ENCODE measurements around the gene VMP1.

Gene VMP1

GRCh38 chr17:59711936-59712335 lies 4.5 kb downstream of the VMP1 start:
- DNase-seq (ENCODE audit: low spot score) = no peak

DNA sequence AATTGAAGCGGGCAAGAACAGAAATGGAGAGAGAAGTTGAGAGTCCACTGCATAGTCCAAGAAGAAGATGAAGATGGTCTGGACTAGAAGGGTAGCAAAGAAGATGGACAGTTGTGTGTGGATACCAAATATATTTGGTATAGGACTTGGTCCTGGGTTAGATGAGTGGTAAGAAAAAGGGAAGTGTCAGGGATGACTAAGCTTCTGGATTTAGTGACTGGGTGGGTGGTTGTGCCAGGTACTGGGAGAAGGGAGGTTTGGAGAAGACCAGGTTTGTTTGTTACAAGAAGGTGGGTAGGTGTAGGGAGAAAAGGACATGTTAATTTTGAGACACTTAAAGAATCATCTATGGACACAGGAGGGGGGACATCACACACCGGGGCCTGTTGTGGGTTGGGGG lies 5.4 kb downstream of the VMP1 start:
- no peak for DNase-seq (ENCODE audit: low spot score)

DNA sequence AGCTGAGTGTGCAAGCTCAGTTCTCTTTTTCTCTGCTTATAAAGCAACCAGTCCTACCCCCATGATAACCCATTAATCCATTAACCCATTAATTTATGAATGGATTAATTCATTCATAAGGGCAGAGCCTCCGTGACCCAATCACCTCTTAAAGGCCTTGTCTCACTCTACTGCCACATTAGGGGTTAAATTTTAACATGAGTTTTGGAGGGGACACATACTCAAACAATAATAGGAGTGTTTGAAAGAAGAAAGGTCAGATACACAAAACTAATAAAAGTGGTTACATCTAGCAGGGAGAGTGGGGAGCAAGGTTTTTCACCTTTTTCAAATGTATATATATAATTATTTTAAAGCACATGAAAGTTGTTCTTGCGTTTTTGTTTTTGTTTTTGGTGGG lies 6.8 kb downstream of the VMP1 start:
- no peak for DNase-seq (ENCODE audit: low spot score)

DNA sequence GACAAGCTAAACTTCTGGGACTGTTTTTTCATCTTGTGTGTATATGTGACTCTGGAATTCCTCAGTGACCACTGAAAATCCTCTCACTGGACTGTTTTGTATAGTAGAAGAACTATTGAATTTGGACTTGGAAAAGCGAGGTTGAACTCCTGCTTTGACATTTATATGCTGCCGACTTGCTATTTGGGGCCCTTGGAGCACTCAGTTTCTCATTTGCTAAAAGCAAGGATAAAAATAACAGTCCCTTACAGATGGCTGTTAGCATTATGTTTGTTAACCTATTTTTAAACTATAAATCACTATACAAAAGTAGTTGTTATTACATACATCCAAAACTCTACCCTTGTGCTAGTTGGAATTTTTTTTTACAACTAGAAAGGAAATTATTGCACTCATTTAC lies 9.0 kb downstream of the VMP1 start:
- no peak for DNase-seq (ENCODE audit: low spot score)

- DNase-seq (ENCODE audit: low spot score) = no peak
Observed at GRCh38 chr17:59719526-59719925, 12.1 kb downstream of the VMP1 start.

GRCh38 chr17:59722623-59723022 lies 15.2 kb downstream of the VMP1 start:
- no peak for DNase-seq (ENCODE audit: low spot score)

DNA sequence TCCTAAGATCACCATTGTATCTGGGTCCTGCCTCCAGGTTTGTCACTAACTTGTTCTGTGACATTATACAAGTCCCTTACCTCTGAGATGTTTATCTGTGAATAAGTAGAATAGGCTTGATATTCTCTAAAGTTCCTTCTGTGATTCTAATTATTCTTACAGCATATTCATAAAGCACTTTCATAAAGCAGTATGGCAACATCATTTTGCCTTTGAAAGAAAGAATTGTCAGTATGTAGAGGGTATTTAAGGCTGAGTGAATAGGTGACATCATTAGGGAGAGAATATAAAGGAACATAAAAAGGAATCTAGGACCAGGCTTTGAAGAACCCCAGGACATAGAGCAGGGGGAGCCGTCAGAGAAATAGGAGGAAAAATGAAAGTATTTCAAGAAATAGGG lies 15.6 kb downstream of the VMP1 start:
- DNase-seq (ENCODE audit: low spot score) = no peak

GRCh38 chr17:59723607-59724006 lies 16.2 kb downstream of the VMP1 start:
- no peak for DNase-seq (ENCODE audit: low spot score)

- DNase-seq (ENCODE audit: low spot score) = no peak
Observed at GRCh38 chr17:59725691-59726090, 18.2 kb downstream of the VMP1 start.

- DNase-seq (ENCODE audit: low spot score) = no peak
Observed at GRCh38 chr17:59727817-59728533, 20.5 kb downstream of the VMP1 start.

- DNase-seq (ENCODE audit: low spot score) = no peak
Observed at GRCh38 chr17:59730268-59730834, 22.9 kb downstream of the VMP1 start.

GRCh38 chr17:59733697-59734096 lies 26.2 kb downstream of the VMP1 start:
- DNase-seq (ENCODE audit: low spot score) = no peak

- DNase-seq (ENCODE audit: low spot score) = no peak
Observed at GRCh38 chr17:59734226-59734625, 26.8 kb downstream of the VMP1 start.

GRCh38 chr17:59737324-59737723 lies 29.9 kb downstream of the VMP1 start:
- no peak for DNase-seq (ENCODE audit: low spot score)

GRCh38 chr17:59743842-59744241 lies 36.4 kb downstream of the VMP1 start:
- no peak for DNase-seq (ENCODE audit: low spot score)

GRCh38 chr17:59745040-59745439 lies 37.6 kb downstream of the VMP1 start:
- no peak for DNase-seq (ENCODE audit: low spot score)

GRCh38 chr17:59746849-59747445 lies 39.5 kb downstream of the VMP1 start:
- DNase-seq (ENCODE audit: low spot score) = peak; percentile 67

DNA sequence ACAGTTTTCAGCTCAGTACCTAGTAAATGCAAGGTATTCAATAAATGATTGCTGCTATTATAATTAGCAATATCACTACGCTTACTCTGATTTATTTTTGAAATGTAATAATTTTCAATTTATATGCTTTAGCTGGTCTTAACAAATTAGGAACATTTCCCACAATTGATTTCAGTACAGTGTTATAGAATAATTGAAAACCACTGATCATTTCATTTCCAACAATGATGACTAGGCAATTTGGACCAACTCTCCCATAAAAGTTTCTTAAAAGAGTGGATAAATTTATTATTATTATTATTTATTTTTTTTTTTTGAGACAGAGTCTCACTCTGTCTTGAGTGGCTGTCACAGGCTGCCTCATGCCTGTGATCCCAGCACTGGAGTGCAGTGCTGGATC lies 41.1 kb downstream of the VMP1 start:
- DNase-seq (ENCODE audit: low spot score) = no peak

- DNase-seq (ENCODE audit: low spot score) = no peak
Observed at GRCh38 chr17:59751955-59752413, 44.5 kb downstream of the VMP1 start.

- no peak for DNase-seq (ENCODE audit: low spot score)
Observed at GRCh38 chr17:59752446-59752845, 45.0 kb downstream of the VMP1 start.

GRCh38 chr17:59752922-59753321 lies 45.5 kb downstream of the VMP1 start:
- DNase-seq (ENCODE audit: low spot score) = no peak

DNA sequence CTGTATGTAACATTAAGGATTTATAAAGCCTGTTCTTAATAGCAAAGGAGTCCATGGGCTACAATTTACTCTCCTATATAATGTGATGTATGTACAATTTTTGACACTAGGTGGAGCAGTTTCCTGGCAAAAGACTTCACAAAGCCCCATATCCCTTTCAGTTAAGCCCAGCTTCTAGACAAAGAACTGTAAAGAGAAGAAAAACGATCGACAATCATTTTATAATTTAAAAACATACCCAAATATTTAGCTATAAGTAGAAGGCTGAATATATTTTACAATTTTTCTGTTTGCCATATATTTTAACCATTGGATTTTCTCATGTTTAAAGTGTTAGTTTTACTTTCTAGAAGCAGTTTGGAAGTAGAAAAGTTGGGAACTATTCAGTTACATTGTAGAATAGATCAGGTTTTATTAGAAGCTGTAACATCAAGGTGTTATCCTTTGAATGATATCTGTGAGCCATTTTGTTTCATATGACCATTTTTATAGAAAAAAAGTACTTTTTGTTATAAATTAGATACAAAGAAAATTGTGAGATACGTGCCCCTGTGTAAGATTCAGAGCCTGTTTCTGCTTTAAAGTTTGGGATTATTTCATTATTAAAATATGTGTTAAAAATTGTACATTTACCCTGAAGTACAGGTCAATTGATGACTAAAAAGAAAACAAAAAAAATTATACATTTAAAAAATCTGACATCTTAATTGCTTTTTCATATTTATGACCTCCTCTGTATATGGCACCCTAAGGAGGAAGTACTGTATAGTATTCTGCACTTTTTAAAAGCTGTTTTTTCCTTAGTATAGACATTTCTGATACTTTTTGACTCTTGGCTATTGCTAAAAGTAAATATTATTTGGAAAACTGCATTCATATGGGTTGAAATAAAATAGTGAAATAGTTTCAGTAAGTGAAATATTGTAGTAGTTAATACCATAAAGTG lies 46.3 kb downstream of the VMP1 start:
- peak; percentile 94 for DNase-seq (ENCODE audit: low spot score)
